Osteocyte (in vitro differentiated cells): Measurements from ENCODE around the gene NOTUM. TPM values are rescaled to one million over a fixed set of nuclear protein-coding genes. Genes with fewer than 3 reads are reported as not detected.

ENCODE experiments used
- DNase-seq: peaks from one replicate; pipeline ENCODE4 v3.0.0; 2021; ENCODE audit warnings: mixed read lengths; ENCODE audit not compliant: unreplicated experiment; ENCODE audit errors: extremely low spot score
- H3K27ac Mint-ChIP-seq: one replicate; pipeline ENCODE4 v1.8.0; 2021; ENCODE audit warnings: mild to moderate bottlenecking, mixed read lengths; ENCODE audit not compliant: unreplicated experiment
- H3K27me3 Mint-ChIP-seq: one replicate; pipeline ENCODE4 v1.8.0; 2021; ENCODE audit warnings: mixed read lengths; ENCODE audit not compliant: unreplicated experiment
- H3K36me3 Mint-ChIP-seq: one replicate; pipeline ENCODE4 v1.8.0; 2021; ENCODE audit warnings: mixed read lengths; ENCODE audit not compliant: unreplicated experiment
- H3K4me1 Mint-ChIP-seq: one replicate; pipeline ENCODE4 v1.8.0; 2021; ENCODE audit warnings: mixed read lengths; ENCODE audit not compliant: unreplicated experiment
- H3K4me3 Mint-ChIP-seq: one replicate; pipeline ENCODE4 v1.8.0; 2021; ENCODE audit warnings: mild to moderate bottlenecking, moderate library complexity, mixed read lengths; ENCODE audit not compliant: unreplicated experiment
- H3K9me3 Mint-ChIP-seq: one replicate; pipeline ENCODE4 v1.8.0; 2021; ENCODE audit warnings: mixed read lengths; ENCODE audit not compliant: unreplicated experiment
- total RNA-seq: library from RNA; stranded (reverse); gene quantifications from 2 replicates; pipeline ENCODE4 v1.2.1, GENCODE V29; 2021
- TF ChIP-seq, protein P1 (sequence below): fragments of 200-600 bp; sonication (generic); IDR thresholded peaks from 2 replicates; pipeline ENCODE4 v1.5.0; 2021; ENCODE audit warnings: antibody characterized with exemption, mild to moderate bottlenecking, moderate library complexity

Gene NOTUM
- total RNA-seq, 1 donor from 2014 or later = 0.30 TPM

DNA sequence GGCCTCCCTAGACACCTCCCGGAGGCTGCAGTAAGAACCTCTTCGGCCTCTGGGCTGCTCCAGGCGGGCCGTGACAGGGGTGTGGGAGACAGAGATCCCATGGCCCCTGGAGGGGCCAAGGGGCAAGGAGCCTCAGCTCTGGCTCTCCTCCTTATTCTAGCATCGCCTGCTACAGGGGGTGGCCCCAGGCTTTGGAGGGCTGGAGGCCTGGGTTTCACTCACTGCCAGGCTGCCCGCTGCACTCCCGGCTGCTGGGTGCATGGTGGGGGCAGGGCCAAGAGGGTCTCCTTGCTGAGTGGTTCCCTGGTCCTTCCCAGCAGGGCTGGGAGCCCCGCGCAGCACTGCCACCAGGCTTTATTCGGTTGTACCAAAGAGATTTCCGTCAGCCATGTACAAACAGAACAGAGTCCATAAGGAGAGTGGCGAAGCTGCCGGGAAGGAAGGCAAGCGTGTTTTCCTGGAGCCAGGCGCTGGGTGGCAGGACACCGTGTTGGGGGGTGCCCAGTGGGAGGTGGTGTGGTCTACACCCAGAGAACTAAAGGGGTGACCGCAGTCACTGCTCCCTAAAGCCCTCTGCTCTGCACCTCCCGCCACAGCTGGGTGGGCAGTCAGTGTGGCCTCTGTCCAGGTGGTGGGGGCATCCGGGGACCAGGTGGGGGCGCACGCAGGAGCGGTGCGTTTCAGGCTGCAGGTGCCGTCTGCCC lies 56.9 kb downstream of the NOTUM start:
- TF ChIP-seq, protein P1, sequence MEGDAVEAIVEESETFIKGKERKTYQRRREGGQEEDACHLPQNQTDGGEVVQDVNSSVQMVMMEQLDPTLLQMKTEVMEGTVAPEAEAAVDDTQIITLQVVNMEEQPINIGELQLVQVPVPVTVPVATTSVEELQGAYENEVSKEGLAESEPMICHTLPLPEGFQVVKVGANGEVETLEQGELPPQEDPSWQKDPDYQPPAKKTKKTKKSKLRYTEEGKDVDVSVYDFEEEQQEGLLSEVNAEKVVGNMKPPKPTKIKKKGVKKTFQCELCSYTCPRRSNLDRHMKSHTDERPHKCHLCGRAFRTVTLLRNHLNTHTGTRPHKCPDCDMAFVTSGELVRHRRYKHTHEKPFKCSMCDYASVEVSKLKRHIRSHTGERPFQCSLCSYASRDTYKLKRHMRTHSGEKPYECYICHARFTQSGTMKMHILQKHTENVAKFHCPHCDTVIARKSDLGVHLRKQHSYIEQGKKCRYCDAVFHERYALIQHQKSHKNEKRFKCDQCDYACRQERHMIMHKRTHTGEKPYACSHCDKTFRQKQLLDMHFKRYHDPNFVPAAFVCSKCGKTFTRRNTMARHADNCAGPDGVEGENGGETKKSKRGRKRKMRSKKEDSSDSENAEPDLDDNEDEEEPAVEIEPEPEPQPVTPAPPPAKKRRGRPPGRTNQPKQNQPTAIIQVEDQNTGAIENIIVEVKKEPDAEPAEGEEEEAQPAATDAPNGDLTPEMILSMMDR = no peak
- DNase-seq = no peak
- H3K9me3 Mint-ChIP-seq = no peaks in the 10 kb centered on the region
- H3K36me3 Mint-ChIP-seq = peaks cover 10% of the 10 kb centered on the region
- H3K27ac Mint-ChIP-seq = no peak overlapping the region
- H3K4me1 Mint-ChIP-seq = peaks cover 17% of the 10 kb centered on the region
- H3K27me3 Mint-ChIP-seq = no peaks in the 10 kb centered on the region
- H3K4me3 Mint-ChIP-seq = no peak overlapping the region

DNA sequence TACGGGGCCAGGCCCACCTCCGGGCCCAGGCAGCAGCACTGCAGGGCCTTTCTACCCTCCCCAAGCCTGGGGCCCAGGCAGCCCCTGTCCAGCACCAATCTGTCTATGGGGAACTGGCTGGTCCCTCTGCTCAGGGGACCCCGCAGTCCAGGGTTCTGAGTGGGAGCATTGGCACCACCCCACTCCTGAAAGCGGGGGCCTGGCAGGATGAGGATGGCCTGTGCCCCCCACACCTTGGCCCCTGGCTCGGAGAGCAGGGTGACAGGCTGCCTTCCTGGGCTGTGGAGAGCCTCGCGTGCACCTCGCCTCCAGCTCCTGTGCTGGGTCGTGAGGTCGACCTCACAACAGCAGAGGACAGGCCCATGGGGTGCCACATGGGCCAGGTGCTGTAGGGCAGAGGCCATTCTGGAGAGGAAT lies 57.6 kb downstream of the NOTUM start:
- Mint-ChIP-seq H3K36me3 (peaks cover 9% of the 10 kb centered on the region), H3K9me3 (no peaks in the 10 kb centered on the region), H3K4me1 (peaks cover 24% of the 10 kb centered on the region), H3K27me3 (no peaks in the 10 kb centered on the region), H3K4me3 (no peak overlapping the region), H3K27ac (no peak overlapping the region)
- TF ChIP-seq, protein P1 = no peak
- DNase-seq = no peak

DNA sequence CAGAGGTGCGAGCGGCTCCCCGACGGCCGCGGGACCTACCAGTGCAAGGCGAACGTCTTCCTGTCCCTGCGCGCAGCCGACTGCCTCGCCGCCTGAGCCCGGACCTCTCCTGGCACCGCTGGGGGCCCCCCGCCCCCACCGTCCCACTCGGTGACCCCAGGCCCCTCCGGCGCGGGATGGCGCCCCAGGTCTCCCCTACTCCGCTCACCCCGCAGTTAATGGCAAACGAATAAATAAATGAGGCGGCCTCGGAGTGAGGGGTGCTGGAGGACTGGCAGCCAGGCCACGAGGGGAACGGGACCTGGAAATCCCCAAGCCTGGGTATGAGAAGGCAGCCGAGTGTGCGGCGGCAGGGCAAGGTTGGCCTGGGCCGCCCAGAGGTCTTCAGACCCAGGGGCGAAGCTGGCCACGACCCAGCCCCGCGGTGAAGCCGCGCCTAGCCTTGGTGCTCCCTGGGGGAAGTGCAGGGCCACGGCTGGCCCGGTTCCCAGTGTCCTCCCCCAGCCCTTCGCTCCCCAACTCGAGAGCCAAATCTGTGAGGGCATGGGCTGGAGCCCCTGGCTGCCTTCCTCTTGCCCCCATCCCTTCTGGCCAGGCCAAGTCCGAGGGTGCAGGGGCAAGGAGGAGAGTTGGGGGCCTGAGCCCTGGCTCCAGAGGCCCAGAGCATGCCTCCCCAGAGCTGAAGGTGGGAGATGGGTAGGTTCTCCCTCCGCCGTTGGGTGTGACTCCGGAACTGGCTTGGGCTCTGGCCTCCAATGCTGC lies 58.2 kb downstream of the NOTUM start:
- DNase-seq = no peak
- H3K9me3 Mint-ChIP-seq = no peaks in the 10 kb centered on the region
- no peak overlapping the region for H3K4me3 Mint-ChIP-seq
- no peaks in the 10 kb centered on the region for H3K27me3 Mint-ChIP-seq
- no peak overlapping the region for H3K27ac Mint-ChIP-seq
- TF ChIP-seq, protein P1 = no peak
- H3K4me1 Mint-ChIP-seq = peaks cover 29% of the 10 kb centered on the region
- H3K36me3 Mint-ChIP-seq = peaks cover 10% of the 10 kb centered on the region

Other genes with a start within 250 kb of the NOTUM start
- 8.0 and 9.5 TPM in 2 replicates for gene SLC25A10, start 248.9 kb downstream of the NOTUM start, total RNA-seq
- gene GCGR, start 157.0 kb downstream of the NOTUM start, total RNA-seq = not detected in 2 replicates
- gene MCRIP1, start 127.9 kb downstream of the NOTUM start, total RNA-seq = 169 and 176 TPM in 2 replicates
- 0.62 TPM in 1 of 2 replicates, not detected in the other for gene PPP1R27, start 126.1 kb downstream of the NOTUM start, total RNA-seq
- 792 and 837 TPM in 2 replicates for gene P4HB, start 100.7 kb downstream of the NOTUM start, total RNA-seq
- 430 and 433 TPM in 2 replicates for gene ARHGDIA, start 89.8 kb downstream of the NOTUM start, total RNA-seq
- 72.6 and 78.5 TPM in 2 replicates for gene ALYREF, start 69.6 kb downstream of the NOTUM start, total RNA-seq
- 119 and 138 TPM in 2 replicates for gene ANAPC11, start 69.5 kb downstream of the NOTUM start, total RNA-seq
- gene NPB, start 58.9 kb downstream of the NOTUM start, total RNA-seq = 0.56 and 0.68 TPM in 2 replicates
- 33.2 and 38.0 TPM in 2 replicates for gene PCYT2, start 49.8 kb downstream of the NOTUM start, total RNA-seq
- gene SIRT7, start 43.0 kb downstream of the NOTUM start, total RNA-seq = 18.8 and 20.9 TPM in 2 replicates
- gene MAFG, start 33.5 kb downstream of the NOTUM start, total RNA-seq = 34.7 and 35.6 TPM in 2 replicates
- gene PYCR1, start 23.9 kb downstream of the NOTUM start, total RNA-seq = 123 and 128 TPM in 2 replicates
- not detected in 2 replicates for gene MYADML2, start 14.0 kb downstream of the NOTUM start, total RNA-seq
- gene ASPSCR1, start 16.4 kb upstream of the NOTUM start, total RNA-seq = 45.9 and 47.1 TPM in 2 replicates
- 29.4 and 31.7 TPM in 2 replicates for gene CENPX, start 61.7 kb upstream of the NOTUM start, total RNA-seq
- 9.4 and 9.8 TPM in 2 replicates for gene LRRC45, start 62.1 kb upstream of the NOTUM start, total RNA-seq
- gene RAC3, start 70.5 kb upstream of the NOTUM start, total RNA-seq = 19.4 and 21.8 TPM in 2 replicates
- 69.0 and 71.0 TPM in 2 replicates for gene DCXR, start 76.5 kb upstream of the NOTUM start, total RNA-seq
- 37.3 and 41.0 TPM in 2 replicates for gene RFNG, start 90.6 kb upstream of the NOTUM start, total RNA-seq
- 100 and 108 TPM in 2 replicates for gene GPS1, start 90.7 kb upstream of the NOTUM start, total RNA-seq
- 69.3 and 73.3 TPM in 2 replicates for gene DUS1L, start 104.6 kb upstream of the NOTUM start, total RNA-seq
- gene FASN, start 137.0 kb upstream of the NOTUM start, total RNA-seq = 134 and 136 TPM in 2 replicates